K562 (cell line): Measurements from ENCODE around the gene MYO18A.

Experiments
- EP300 ChIP-seq: IDR thresholded peaks from 2 replicates; pipeline ENCODE4 v1.6.1; 2012; ENCODE audit warnings: low read length, improper control_type of control experiment
- RBM39 ChIP-seq: fragments of 200-400 bp; formaldehyde crosslinking; optimal IDR thresholded peaks from 2 replicates; pipeline ENCODE3; 2018; ENCODE audit warnings: low read depth, low read length
- SMARCC2 ChIP-seq: fragments of 450-650 bp; IDR thresholded peaks from 2 replicates; pipeline ENCODE4 v1.6.1; 2017; ENCODE audit warnings: antibody characterized with exemption, moderate library complexity, mild to moderate bottlenecking, low read depth
- ZNF140 ChIP-seq: fragments of 250-450 bp; sonication (Bioruptor Pico); IDR thresholded peaks from 2 replicates; pipeline ENCODE4 v1.8.0; 2021; ENCODE audit warnings: moderate library complexity, mild to moderate bottlenecking, inconsistent platforms

- TF ChIP-seq ZNF140 (no peak), RBM39 (no peak), SMARCC2 (no peak), EP300 (no peak)
Measured at GRCh38 chr17:29136998-29137730, 43.0 kb downstream of the MYO18A start.
